Panc1 (cell line): ENCODE data around the gene OR51G1. TPM values are rescaled to one million over a fixed set of nuclear protein-coding genes. Genes with fewer than 3 reads are reported as not detected.

Experiments used
- ATAC-seq: fragments of 200-7000 bp; cut with Tn5 transposase; 2 replicates; pipeline ENCODE4 v1.9.1; 2020; ENCODE audit warnings: mild to moderate bottlenecking, moderate library complexity
- BruUV-seq: library from RNA; stranded (reverse); fragments of 400-500 nt; replicated peaks from 2 replicates; lab custom pipeline; 2021; lab: Mats Ljungman, UMichigan
- CTCF ChIA-PET: fragments of 300-600 bp; sonication (Branson Sonifier 250); formaldehyde crosslinking; loops from one replicate; lab custom pipeline; 2022; ENCODE audit warnings: antibody characterized with exemption; lab: Charles Lee
- POLR2A ChIA-PET: fragments of 300-600 bp; sonication (Branson Sonifier 250); formaldehyde crosslinking; loops from one replicate; lab custom pipeline; 2022; ENCODE audit warnings: antibody characterized with exemption; lab: Charles Lee
- DNase-seq: peaks from one replicate; pipeline ENCODE4 v3.0.0-alpha.2; 2010; ENCODE audit warnings: low read depth, low spot score
- H3K27ac ChIP-seq: 2 replicates; pipeline ENCODE4 v1.5.1; 2011; ENCODE audit warnings: mild to moderate bottlenecking, low read length, inconsistent platforms
- H3K27me3 ChIP-seq: fragments of 200-500 bp; sonication (Bioruptor generic); 2 replicates; pipeline ENCODE4 v1.6.0; 2014; ENCODE audit warnings: low read length, inconsistent platforms; ENCODE audit not compliant: control insufficient read depth, insufficient read depth
- H3K36me3 ChIP-seq: fragments of 200-500 bp; sonication (Bioruptor generic); 2 replicates; pipeline ENCODE4 v1.5.1; 2014; ENCODE audit warnings: inconsistent platforms, mild to moderate bottlenecking, low read length, moderate library complexity; ENCODE audit not compliant: control insufficient read depth, insufficient read depth
- H3K4me1 ChIP-seq: 2 replicates; pipeline ENCODE4 v1.5.1; 2011; ENCODE audit warnings: inconsistent platforms, mild to moderate bottlenecking, low read length, moderate library complexity; ENCODE audit not compliant: control insufficient read depth, insufficient read depth
- H3K4me3 ChIP-seq, 2 experiments: 2 replicates each; pipeline ENCODE4 v1.5.1; 2011 to 2012; ENCODE audit warnings: low read depth in 2 of 2, low read length in 2 of 2, mild to moderate bottlenecking in 2 of 2, inconsistent platforms in 1 of 2, moderate library complexity in 1 of 2
- H3K9me3 ChIP-seq: fragments of 200-500 bp; sonication (Bioruptor generic); 2 replicates; pipeline ENCODE4 v1.5.1; 2014; ENCODE audit warnings: low read depth, mild to moderate bottlenecking, inconsistent platforms, low read length, moderate library complexity; ENCODE audit not compliant: control insufficient read depth, insufficient read depth
- CTCF ChIP-seq: fragments of 450-650 bp; IDR thresholded peaks from 2 replicates; pipeline ENCODE4 v1.5.1; 2017; ENCODE audit warnings: mild to moderate bottlenecking
- POLR2AphosphoS5 ChIP-seq: IDR thresholded peaks from 2 replicates; pipeline ENCODE4 v1.6.1; 2012; ENCODE audit warnings: mild to moderate bottlenecking, low read depth, low read length, moderate library complexity
- REST ChIP-seq, 2 experiments: IDR thresholded peaks; 2 replicates each; pipeline ENCODE4 v1.6.1; 2011 to 2012; ENCODE audit warnings: low read depth in 2 of 2, control low read depth in 1 of 2, low read length in 1 of 2, mild to moderate bottlenecking in 1 of 2, moderate library complexity in 1 of 2; ENCODE audit not compliant: insufficient read depth in 1 of 2
- SIN3A ChIP-seq: IDR thresholded peaks from 2 replicates; pipeline ENCODE4 v1.6.1; 2012; ENCODE audit warnings: low read depth, mild to moderate bottlenecking, low read length, moderate library complexity, borderline replicate concordance; ENCODE audit not compliant: insufficient read depth
- TCF7L2 ChIP-seq: IDR thresholded peaks from 2 replicates; pipeline ENCODE4 v1.6.1; 2011; ENCODE audit warnings: mild to moderate bottlenecking, low read depth, low read length, inconsistent platforms
- in situ Hi-C: cut with HindIII; loops from 2 replicates; pipeline ENCODE4 v1.10.0; 2016; ENCODE audit warnings: low sequenced_read_pairs, low pct_unique_long_range_greater_than_20kb
- intact Hi-C: fragments of 100-400 bp; cut with micrococcal nuclease; formaldehyde crosslinking; loops from one replicate; pipeline ENCODE4 v1.10.0; 2022; ENCODE audit not compliant: unreplicated experiment
- total RNA-seq: library from RNA; stranded (reverse); gene quantifications from one replicate; pipeline ENCODE4 v1.2.1, GENCODE V29; 2021; ENCODE audit not compliant: unreplicated experiment

The OR51G1 gene
- total RNA-seq, 1 experiment from 2014 or later: not detected

GRCh38 chr11:4921796-4922195 is 2.3 kb downstream of the OR51G1 start:
- ChIA-PET CTCF (no interaction called here), POLR2A (no interaction called here)
- in situ Hi-C loops (no loop called here), intact Hi-C loops (no loop called here)
- no TSS peak for BruUV-seq
- no peak overlapping the region for H3K27ac ChIP-seq
- TF ChIP-seq SIN3A: no peak
- TF ChIP-seq CTCF: no peak
- no peak for TF ChIP-seq TCF7L2
- TF ChIP-seq REST (IDR thresholded peaks at IDR 0.05; ENCODE audit: insufficient read depth in 1 of 2, low read depth in 2 of 2, low read length in 1 of 2): no peak
- no peak for TF ChIP-seq POLR2AphosphoS5
- H3K36me3 ChIP-seq: no peaks in the 10 kb centered on the region
- H3K4me3 ChIP-seq: no peak overlapping the region
- no peaks in the 10 kb centered on the region for H3K27me3 ChIP-seq
- H3K4me1 ChIP-seq: no peaks in the 10 kb centered on the region
- no peak for DNase-seq
- ATAC-seq: no peak
- H3K9me3 ChIP-seq: 0 out of 2 replicates have a peak, but pooled peaks cover 2% of the 10 kb centered on the region

GRCh38 chr11:4919250-4919649 is 4.9 kb downstream of the OR51G1 start, which contains the start of gene OR51G2:
Gene OR51G2 (minus strand): TSS chr11:4919350. CDS start chr11:4915663, 3,687 bp downstream.
- no peak within 1 kb of the TSS for H3K4me3 ChIP-seq
- ChIA-PET POLR2A (no interaction called here), CTCF (no interaction called here)
- no TSS peak for BruUV-seq
- H3K9me3 ChIP-seq: 0 out of 2 replicates have a peak, but pooled peaks cover 2% of the 10 kb centered on the region
- no peak for ATAC-seq
- DNase-seq: no peak
- no peaks in the 10 kb centered on the region for H3K27me3 ChIP-seq
- H3K27ac ChIP-seq: no peak within 1 kb of the TSS
- no peaks in the 10 kb centered on the region for H3K36me3 ChIP-seq
- no peak for TF ChIP-seq CTCF
- TF ChIP-seq SIN3A: no peak
- no peak for TF ChIP-seq REST (IDR thresholded peaks at IDR 0.05; ENCODE audit: insufficient read depth in 1 of 2, low read depth in 2 of 2, low read length in 1 of 2)
- TF ChIP-seq TCF7L2: no peak
- no peak for TF ChIP-seq POLR2AphosphoS5
- no peaks in the 10 kb centered on the region for H3K4me1 ChIP-seq
- intact Hi-C loops: no loop called here
- in situ Hi-C loops: no loop called here
